Measurements from ENCODE around the gene MX1.

Gene MX1

GRCh38 chr21:41431788-41432548 is 5.9 kb downstream of the MX1 start:
- H3K27ac ChIP-seq (replicated peaks) = no peak overlapping the region
- no peak for DNase-seq (ENCODE audit: low read depth in 1 of 2, low spot score in 1 of 2)
- H3K27me3 ChIP-seq (ENCODE audit: insufficient read depth, poor library complexity, severe bottlenecking) = peaks cover 2% of the 10 kb centered on the region
- H3K4me3 ChIP-seq (replicated peaks; ENCODE audit: insufficient read depth, low read length) = no peak overlapping the region
- TF ChIP-seq SPI1 (IDR thresholded peaks at IDR 0.05; ENCODE audit: borderline replicate concordance, low read depth) = no peak
- TF ChIP-seq GABPA (IDR thresholded peaks at IDR 0.05; ENCODE audit: low read depth) = no peak
- TF ChIP-seq POLR2AphosphoS5 (IDR thresholded peaks at IDR 0.05; ENCODE audit: low read depth) = no peak
- no peak for TF ChIP-seq CTCF (IDR thresholded peaks at IDR 0.05; ENCODE audit: insufficient read depth, low read length)
- TF ChIP-seq REST (IDR thresholded peaks at IDR 0.05; ENCODE audit: insufficient replicate concordance, low read depth) = no peak

- TF ChIP-seq REST (IDR thresholded peaks at IDR 0.05; ENCODE audit: insufficient replicate concordance, low read depth) = no peak
- no peak for TF ChIP-seq SPI1 (IDR thresholded peaks at IDR 0.05; ENCODE audit: borderline replicate concordance, low read depth)
- TF ChIP-seq POLR2AphosphoS5 (IDR thresholded peaks at IDR 0.05; ENCODE audit: low read depth) = no peak
- Histone ChIP-seq H3K27ac (replicated peaks) (no peak overlapping the region), H3K27me3 (ENCODE audit: insufficient read depth, poor library complexity, severe bottlenecking) (no peaks in the 10 kb centered on the region), H3K4me3 (replicated peaks; ENCODE audit: insufficient read depth, low read length) (no peak overlapping the region)
- DNase-seq (ENCODE audit: low read depth in 1 of 2, low spot score in 1 of 2) = no peak
Measured at GRCh38 chr21:41432562-41433460, 6.8 kb downstream of the MX1 start.

- DNase-seq (ENCODE audit: low read depth in 1 of 2, low spot score in 1 of 2) = no peak
- no peak overlapping the region for H3K27ac ChIP-seq (replicated peaks)
Measured at GRCh38 chr21:41433566-41433965, 7.5 kb downstream of the MX1 start.

More at GRCh38 chr21:41433566-41433965, 7.5 kb downstream of the MX1 start:
- H3K4me3 ChIP-seq (replicated peaks; ENCODE audit: insufficient read depth, low read length) = no peak overlapping the region
- no peaks in the 10 kb centered on the region for H3K27me3 ChIP-seq (ENCODE audit: insufficient read depth, poor library complexity, severe bottlenecking)
- no peak for TF ChIP-seq GABPA (IDR thresholded peaks at IDR 0.05; ENCODE audit: low read depth)
- no peak for TF ChIP-seq POLR2AphosphoS5 (IDR thresholded peaks at IDR 0.05; ENCODE audit: low read depth)
- no peak for TF ChIP-seq SPI1 (IDR thresholded peaks at IDR 0.05; ENCODE audit: borderline replicate concordance, low read depth)
- no peak for TF ChIP-seq REST (IDR thresholded peaks at IDR 0.05; ENCODE audit: insufficient replicate concordance, low read depth)
- no peak for TF ChIP-seq CTCF (IDR thresholded peaks at IDR 0.05; ENCODE audit: insufficient read depth, low read length)
